ENCODE data around the gene NOCT. TPM values are rescaled to one million over a fixed set of nuclear protein-coding genes. Genes with fewer than 3 reads are reported as not detected.
A peak's percentile ranks its signal among the peaks of the same experiment; 100 is the strongest.

NOCT gene
- total and polyA plus RNA-seq, 2 experiments from 2014 or later = 16.0 to 76.6 TPM

DNA sequence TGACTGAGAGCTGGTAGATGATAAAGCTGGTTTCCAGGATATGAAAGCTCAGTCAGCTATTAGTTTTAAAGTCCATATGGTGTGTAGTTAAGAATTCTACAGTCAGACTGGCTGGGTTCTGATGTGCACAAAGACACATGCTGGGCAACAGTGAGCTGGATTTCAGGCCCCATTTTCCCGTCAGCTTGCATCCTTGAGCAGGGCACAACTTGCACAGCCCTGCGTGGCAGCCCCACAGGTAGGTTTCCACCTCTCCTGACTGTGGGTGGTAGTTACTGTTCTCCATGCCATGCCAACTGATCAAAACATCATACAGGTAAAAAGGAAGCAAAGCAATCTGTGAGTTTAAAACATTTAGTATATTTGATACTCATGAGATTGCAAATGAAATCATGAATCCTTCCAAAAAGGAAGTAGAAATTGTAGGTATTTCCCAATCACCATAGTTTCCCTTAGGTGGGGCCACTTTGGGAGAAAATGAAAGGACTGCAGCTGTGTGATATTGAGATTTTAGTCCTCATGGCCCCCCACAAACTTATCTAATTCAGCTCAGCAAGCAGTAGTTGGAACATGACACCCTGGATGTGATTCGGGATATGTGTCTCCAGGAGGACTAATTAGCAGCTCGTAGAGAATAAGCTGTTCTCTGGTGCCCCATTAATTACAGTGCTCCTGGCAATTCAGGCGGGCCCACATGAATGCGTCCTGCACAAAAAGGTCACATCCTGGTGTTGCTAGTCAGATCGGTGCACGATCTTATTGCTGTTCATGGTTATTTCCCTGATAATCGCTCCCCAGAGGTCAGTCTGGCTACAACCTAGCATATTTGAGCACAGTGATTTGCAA lies 42.4 kb upstream of the NOCT start:
- peak overlapping the region; percentile 73; the same call in 1 of the 2 replicates for H2AFZ ChIP-seq
- peak overlapping the region; percentile 41 for H3K4me2 ChIP-seq
- H3F3A ChIP-seq (replicated peaks; ENCODE audit: low read depth) = 0 out of 2 replicates have a peak, but pooled peaks cover 3% of the 10 kb centered on the region
- H3K27me3 ChIP-seq (ENCODE audit: insufficient read depth) = no peaks in the 10 kb centered on the region
- H3K27me3 Mint-ChIP-seq (ENCODE audit: insufficient read depth, low read depth, poor library complexity) = peaks cover 3% of the 10 kb centered on the region
- H3K27ac ChIP-seq (ENCODE audit: low read depth) = peak overlapping the region; percentile 91
- ATAC-seq (peak; percentile 18), DNase-seq (ENCODE audit: low spot score) (peak; percentile 46)
- no peaks in the 10 kb centered on the region for H3K79me2 ChIP-seq (replicated peaks; ENCODE audit: insufficient read depth)
- peaks cover 33% of the 10 kb centered on the region for H3K4me1 ChIP-seq (ENCODE audit: insufficient read depth)
- 0 out of 3 replicates have a peak overlapping the region, but pooled peaks have one; percentile 11 for H3K4me3 Mint-ChIP-seq
- H3K9me2 ChIP-seq (ENCODE audit: insufficient read depth) = no peaks in the 10 kb centered on the region
- H3K27ac Mint-ChIP-seq = peak overlapping the region; percentile 88
- no peaks in the 10 kb centered on the region for H3K9me3 Mint-ChIP-seq
- H3K4me3 ChIP-seq = peak overlapping the region; percentile 19; the same call in 1 of the 2 replicates
- peak; percentile 39; the same call in 1 of the 2 replicates for TF ChIP-seq NANOG (IDR thresholded peaks at IDR 0.05; ENCODE audit: borderline replicate concordance)
- no peak for TF ChIP-seq POLR2AphosphoS5 (IDR thresholded peaks at IDR 0.05; ENCODE audit: low read depth)
- no peak for TF ChIP-seq STAT1 (IDR thresholded peaks at IDR 0.05; ENCODE audit: unreplicated experiment)
- TF ChIP-seq JUNB (IDR thresholded peaks at IDR 0.05; ENCODE audit: unreplicated experiment) = no peak
- TF ChIP-seq EZH2 (IDR thresholded peaks at IDR 0.05; ENCODE audit: low read depth, unreplicated experiment) = no peak
- TF ChIP-seq ZNF114 (CRISPR knock-in tag; IDR thresholded peaks at IDR 0.05) = no peak
- H3K36me3 Mint-ChIP-seq (ENCODE audit: low read depth) = no peaks in the 10 kb centered on the region
- H3K4me1 Mint-ChIP-seq = peaks cover 40% of the 10 kb centered on the region
- no peaks in the 10 kb centered on the region for H4K20me1 ChIP-seq (replicated peaks; ENCODE audit: insufficient read depth)
- H3K36me3 ChIP-seq (ENCODE audit: insufficient read depth) = no peaks in the 10 kb centered on the region

DNA sequence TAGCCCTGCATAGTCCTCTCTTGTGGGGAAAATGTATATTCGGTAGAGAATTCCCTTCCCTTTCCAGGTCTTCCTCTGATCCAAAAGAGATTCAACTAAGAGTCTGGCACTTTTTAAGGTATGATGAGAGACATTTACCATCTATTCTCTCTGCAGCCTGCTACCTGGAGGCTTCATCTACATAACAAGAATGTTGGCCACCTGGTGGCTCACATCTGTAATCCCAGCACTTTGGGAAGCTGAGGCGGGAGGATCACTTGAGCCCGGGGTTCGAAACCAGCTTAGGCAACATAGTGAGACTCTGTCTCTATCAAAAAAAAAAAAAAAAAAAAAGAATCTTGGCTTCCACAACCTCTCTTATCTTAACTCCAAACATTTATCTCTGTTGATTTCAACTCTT lies 40.4 kb upstream of the NOCT start:
- Mint-ChIP-seq H3K4me1 (peaks cover 45% of the 10 kb centered on the region), H3K27ac (peak overlapping the region; percentile 88), H3K9me3 (no peaks in the 10 kb centered on the region), H3K27me3 (ENCODE audit: insufficient read depth, low read depth, poor library complexity) (peaks cover 3% of the 10 kb centered on the region), H3K36me3 (ENCODE audit: low read depth) (no peaks in the 10 kb centered on the region), H3K4me3 (peak overlapping the region; percentile 16; the same call in 1 of the 3 replicates)
- Histone ChIP-seq H3F3A (replicated peaks; ENCODE audit: low read depth) (0 out of 2 replicates have a peak, but pooled peaks cover 3% of the 10 kb centered on the region), H4K20me1 (replicated peaks; ENCODE audit: insufficient read depth) (no peaks in the 10 kb centered on the region), H3K36me3 (ENCODE audit: insufficient read depth) (no peaks in the 10 kb centered on the region), H3K27me3 (ENCODE audit: insufficient read depth) (no peaks in the 10 kb centered on the region), H3K9me2 (ENCODE audit: insufficient read depth) (no peaks in the 10 kb centered on the region), H3K27ac (ENCODE audit: low read depth) (peak overlapping the region; percentile 97), H2AFZ (no peak overlapping the region), H3K4me1 (ENCODE audit: insufficient read depth) (peaks cover 47% of the 10 kb centered on the region), H3K4me3 (peak overlapping the region; percentile 11; the same call in 1 of the 2 replicates), H3K79me2 (replicated peaks; ENCODE audit: insufficient read depth) (no peaks in the 10 kb centered on the region), H3K4me2 (peak overlapping the region; percentile 3; the same call in 1 of the 2 replicates)
- DNase-seq (ENCODE audit: low spot score) (peak; percentile 91), ATAC-seq (peak; percentile 68)
- TF ChIP-seq, protein P1, sequence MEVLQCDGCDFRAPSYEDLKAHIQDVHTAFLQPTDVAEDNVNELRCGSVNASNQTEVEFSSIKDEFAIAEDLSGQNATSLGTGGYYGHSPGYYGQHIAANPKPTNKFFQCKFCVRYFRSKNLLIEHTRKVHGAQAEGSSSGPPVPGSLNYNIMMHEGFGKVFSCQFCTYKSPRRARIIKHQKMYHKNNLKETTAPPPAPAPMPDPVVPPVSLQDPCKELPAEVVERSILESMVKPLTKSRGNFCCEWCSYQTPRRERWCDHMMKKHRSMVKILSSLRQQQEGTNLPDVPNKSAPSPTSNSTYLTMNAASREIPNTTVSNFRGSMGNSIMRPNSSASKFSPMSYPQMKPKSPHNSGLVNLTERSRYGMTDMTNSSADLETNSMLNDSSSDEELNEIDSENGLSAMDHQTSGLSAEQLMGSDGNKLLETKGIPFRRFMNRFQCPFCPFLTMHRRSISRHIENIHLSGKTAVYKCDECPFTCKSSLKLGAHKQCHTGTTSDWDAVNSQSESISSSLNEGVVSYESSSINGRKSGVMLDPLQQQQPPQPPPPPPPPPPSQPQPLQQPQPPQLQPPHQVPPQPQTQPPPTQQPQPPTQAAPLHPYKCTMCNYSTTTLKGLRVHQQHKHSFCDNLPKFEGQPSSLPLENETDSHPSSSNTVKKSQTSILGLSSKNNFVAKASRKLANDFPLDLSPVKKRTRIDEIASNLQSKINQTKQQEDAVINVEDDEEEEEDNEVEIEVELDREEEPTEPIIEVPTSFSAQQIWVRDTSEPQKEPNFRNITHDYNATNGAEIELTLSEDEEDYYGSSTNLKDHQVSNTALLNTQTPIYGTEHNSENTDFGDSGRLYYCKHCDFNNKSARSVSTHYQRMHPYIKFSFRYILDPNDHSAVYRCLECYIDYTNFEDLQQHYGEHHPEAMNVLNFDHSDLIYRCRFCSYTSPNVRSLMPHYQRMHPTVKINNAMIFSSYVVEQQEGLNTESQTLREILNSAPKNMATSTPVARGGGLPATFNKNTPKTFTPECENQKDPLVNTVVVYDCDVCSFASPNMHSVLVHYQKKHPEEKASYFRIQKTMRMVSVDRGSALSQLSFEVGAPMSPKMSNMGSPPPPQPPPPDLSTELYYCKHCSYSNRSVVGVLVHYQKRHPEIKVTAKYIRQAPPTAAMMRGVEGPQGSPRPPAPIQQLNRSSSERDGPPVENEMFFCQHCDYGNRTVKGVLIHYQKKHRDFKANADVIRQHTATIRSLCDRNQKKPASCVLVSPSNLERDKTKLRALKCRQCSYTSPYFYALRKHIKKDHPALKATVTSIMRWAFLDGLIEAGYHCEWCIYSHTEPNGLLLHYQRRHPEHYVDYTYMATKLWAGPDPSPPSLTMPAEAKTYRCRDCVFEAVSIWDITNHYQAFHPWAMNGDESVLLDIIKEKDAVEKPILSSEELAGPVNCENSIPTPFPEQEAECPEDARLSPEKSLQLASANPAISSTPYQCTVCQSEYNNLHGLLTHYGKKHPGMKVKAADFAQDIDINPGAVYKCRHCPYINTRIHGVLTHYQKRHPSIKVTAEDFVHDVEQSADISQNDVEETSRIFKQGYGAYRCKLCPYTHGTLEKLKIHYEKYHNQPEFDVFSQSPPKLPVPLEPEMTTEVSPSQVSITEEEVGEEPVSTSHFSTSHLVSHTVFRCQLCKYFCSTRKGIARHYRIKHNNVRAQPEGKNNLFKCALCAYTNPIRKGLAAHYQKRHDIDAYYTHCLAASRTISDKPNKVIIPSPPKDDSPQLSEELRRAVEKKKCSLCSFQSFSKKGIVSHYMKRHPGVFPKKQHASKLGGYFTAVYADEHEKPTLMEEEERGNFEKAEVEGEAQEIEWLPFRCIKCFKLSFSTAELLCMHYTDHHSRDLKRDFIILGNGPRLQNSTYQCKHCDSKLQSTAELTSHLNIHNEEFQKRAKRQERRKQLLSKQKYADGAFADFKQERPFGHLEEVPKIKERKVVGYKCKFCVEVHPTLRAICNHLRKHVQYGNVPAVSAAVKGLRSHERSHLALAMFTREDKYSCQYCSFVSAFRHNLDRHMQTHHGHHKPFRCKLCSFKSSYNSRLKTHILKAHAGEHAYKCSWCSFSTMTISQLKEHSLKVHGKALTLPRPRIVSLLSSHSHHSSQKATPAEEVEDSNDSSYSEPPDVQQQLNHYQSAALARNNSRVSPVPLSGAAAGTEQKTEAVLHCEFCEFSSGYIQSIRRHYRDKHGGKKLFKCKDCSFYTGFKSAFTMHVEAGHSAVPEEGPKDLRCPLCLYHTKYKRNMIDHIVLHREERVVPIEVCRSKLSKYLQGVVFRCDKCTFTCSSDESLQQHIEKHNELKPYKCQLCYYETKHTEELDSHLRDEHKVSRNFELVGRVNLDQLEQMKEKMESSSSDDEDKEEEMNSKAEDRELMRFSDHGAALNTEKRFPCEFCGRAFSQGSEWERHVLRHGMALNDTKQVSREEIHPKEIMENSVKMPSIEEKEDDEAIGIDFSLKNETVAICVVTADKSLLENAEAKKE (CRISPR knock-in tag; IDR thresholded peaks at IDR 0.05) = peak; percentile 33; the same call in 1 of the 2 replicates
- TF ChIP-seq REST (IDR thresholded peaks at IDR 0.05; ENCODE audit: unreplicated experiment) (no peak), NANOG (IDR thresholded peaks at IDR 0.05; ENCODE audit: borderline replicate concordance) (peak; percentile 66; the same call in 1 of the 2 replicates), STAT1 (IDR thresholded peaks at IDR 0.05; ENCODE audit: unreplicated experiment) (no peak)
